ENCODE data around the gene PLPPR1. TPM values are rescaled to one million over a fixed set of nuclear protein-coding genes. Genes with fewer than 3 reads are reported as not detected.

The PLPPR1 gene
- total and polyA plus RNA-seq, 8 donors: 0.30 to 3.1 (median 0.55) TPM; not detected in 1

DNA sequence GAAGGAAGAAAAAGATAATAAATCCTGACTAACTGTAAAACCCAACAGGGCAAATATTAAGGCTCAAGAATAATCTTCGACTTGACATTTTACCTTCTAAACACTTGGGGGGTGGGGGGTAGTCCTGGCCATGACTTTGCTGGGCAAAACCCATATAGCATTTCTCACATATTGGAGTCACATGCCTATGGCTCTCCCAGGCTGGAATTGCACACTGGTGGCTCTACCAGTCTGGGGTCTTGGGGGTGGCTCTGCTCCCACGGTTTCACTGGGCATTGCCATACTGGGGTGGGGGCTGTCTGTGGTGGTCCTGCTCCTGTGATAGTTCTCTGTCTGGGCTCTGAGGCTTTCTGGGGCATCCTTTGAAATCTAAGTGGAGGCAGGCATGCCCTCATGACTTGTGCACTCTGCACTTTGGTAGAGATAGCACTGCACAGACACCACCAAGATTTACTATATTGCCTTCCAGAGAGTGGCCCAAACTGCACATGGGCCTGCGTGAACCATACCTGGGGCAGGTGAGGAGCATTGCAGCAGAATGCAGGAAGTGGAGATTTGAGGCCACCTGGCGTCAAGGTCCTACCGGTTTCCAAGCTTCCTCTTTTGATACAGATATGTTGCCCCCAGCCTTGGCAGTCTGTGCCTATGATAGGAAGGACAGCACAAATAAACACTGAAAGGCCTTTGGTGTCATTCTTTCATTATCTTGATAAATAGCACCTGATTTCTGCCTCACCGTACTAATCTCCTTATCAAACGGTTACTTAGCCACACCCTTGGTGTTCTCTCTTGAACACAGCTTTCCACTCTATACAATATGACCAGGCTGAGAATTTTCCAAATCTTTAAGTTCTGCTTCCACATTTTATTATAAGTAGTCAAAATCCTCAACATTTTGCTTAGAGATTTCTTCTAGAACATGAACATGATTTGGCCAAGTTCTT, 326.5 kb downstream of the PLPPR1 start:
- Histone ChIP-seq H3K4me3 (no peak overlapping the region), H3K27me3 (no peaks in the 10 kb centered on the region), H3K9me3 (no peaks in the 10 kb centered on the region), H3K27ac (peak overlapping the region in 2 of 4 donors; percentile 66 to 69), H3K4me1 (peaks cover 0 to 16% (median 0%) of the 10 kb centered on the region in 3 donors), H3K36me3 (no peaks in the 10 kb centered on the region)
- peak in 1 of 6 donors; percentile 19 for DNase-seq
- TF ChIP-seq CTCF (IDR thresholded peaks at IDR 0.05): no peak
- WGBS, 2 donors: 51 to 59% methylated on average over 7 of the region's 7 CpGs
- intact Hi-C loops (cut with DNase I): no loop called here
- FAIRE-seq: no peak
- peak in 3 of 4 donors; percentile 46 to 72 (median 52) for ATAC-seq

GRCh38 chr9:101356619-101357018, 328.1 kb downstream of the PLPPR1 start:
- no peaks in the 10 kb centered on the region for H3K9me3 ChIP-seq
- H3K4me1 ChIP-seq: peaks cover 0 to 16% (median 0%) of the 10 kb centered on the region in 3 donors
- no peak for FAIRE-seq
- no peaks in the 10 kb centered on the region for H3K36me3 ChIP-seq
- H3K27me3 ChIP-seq: no peaks in the 10 kb centered on the region
- no peak overlapping the region for H3K27ac ChIP-seq
- no peak for DNase-seq
- TF ChIP-seq CTCF (IDR thresholded peaks at IDR 0.05): no peak
- WGBS, 2 donors: 50% methylated on average over 1 of the region's 1 CpG
- intact Hi-C loops (cut with DNase I): no loop called here
- no peak for ATAC-seq
- H3K4me3 ChIP-seq: no peak overlapping the region

GRCh38 chr9:101359679-101360078, 331.2 kb downstream of the PLPPR1 start:
- DNase-seq: no peak
- Histone ChIP-seq H3K4me1 (peaks cover 0 to 7% (median 0%) of the 10 kb centered on the region in 3 donors), H3K4me3 (no peak overlapping the region), H3K27ac (no peak overlapping the region), H3K36me3 (no peaks in the 10 kb centered on the region), H3K27me3 (no peaks in the 10 kb centered on the region), H3K9me3 (no peaks in the 10 kb centered on the region)
- 68 to 73% methylated on average over 1 of the region's 1 CpG for WGBS, 2 donors
- ATAC-seq: no peak
- intact Hi-C loops (cut with DNase I): no loop called here
- FAIRE-seq: no peak
- TF ChIP-seq CTCF (IDR thresholded peaks at IDR 0.05): no peak

DNA sequence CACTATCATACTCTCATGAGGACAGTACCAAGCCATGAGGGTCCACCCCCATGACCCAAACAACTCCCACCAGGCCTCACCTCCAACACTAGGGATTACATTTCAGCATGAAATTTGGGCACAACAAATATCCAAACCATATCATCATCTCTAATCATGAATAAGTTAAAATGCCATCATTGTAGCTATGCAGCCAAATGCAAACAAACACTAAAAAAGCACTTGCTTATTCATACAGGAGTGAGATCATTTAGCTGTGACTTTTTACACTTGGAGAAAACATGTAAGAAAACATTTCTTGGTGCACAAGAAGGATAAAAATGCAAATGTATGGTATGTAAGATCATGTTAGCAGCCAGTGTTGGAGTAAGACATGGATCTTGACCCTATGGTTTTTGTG, 332.1 kb downstream of the PLPPR1 start:
- H3K27ac ChIP-seq: no peak overlapping the region
- peaks cover 0 to 4% (median under 1%) of the 10 kb centered on the region in 3 donors for H3K4me1 ChIP-seq
- intact Hi-C loops (cut with DNase I): no loop called here
- no peaks in the 10 kb centered on the region for H3K36me3 ChIP-seq
- TF ChIP-seq CTCF (IDR thresholded peaks at IDR 0.05): no peak
- ATAC-seq (no peak), FAIRE-seq (no peak), DNase-seq (no peak)
- H3K9me3 ChIP-seq: no peaks in the 10 kb centered on the region
- H3K4me3 ChIP-seq: no peak overlapping the region
- no peaks in the 10 kb centered on the region for H3K27me3 ChIP-seq

DNA sequence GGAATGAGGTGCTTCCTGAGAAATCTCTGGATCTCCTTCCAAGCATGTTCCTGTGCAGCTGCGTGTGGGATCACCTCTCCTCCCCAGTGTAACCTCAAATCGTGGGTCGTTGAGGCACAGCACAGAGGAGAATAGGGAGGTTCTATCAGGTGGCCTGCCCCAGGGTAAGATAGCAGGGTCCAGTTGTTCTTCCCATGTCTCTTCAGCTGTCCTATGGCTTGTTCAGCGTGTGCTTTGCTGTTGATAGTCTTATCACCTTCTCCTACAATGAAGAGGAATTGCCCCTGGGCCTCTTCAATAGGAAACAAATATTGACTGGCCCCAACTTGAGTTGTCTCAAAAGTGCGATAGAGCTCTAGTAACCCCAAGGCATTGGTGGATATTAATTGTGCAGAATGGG, 333.9 kb downstream of the PLPPR1 start:
- no peak for TF ChIP-seq CTCF (IDR thresholded peaks at IDR 0.05)
- no peaks in the 10 kb centered on the region for H3K36me3 ChIP-seq
- WGBS, 2 donors: 78 to 92% methylated on average over 5 of the region's 5 CpGs
- FAIRE-seq (no peak), ATAC-seq (no peak), DNase-seq (no peak)
- no peak overlapping the region for H3K27ac ChIP-seq
- H3K4me3 ChIP-seq: no peak overlapping the region
- intact Hi-C loops (cut with DNase I): no loop called here
- no peaks in the 10 kb centered on the region for H3K27me3 ChIP-seq
- no peaks in the 10 kb centered on the region for H3K9me3 ChIP-seq
- peaks cover 9 to 22% (median 13%) of the 10 kb centered on the region in 3 donors for H3K4me1 ChIP-seq

All from pancreas (tissue), 10 donors.